K562 (cell line): ENCODE measurements around the gene RNF168. TPM values are rescaled to one million over a fixed set of nuclear protein-coding genes. Genes with fewer than 3 reads are reported as not detected.

ENCODE experiments used
- FOXK1 ChIP-seq: sonication (generic); formaldehyde crosslinking; IDR thresholded peaks from 2 replicates; pipeline ENCODE4 v1.8.0; 2022; ENCODE audit warnings: missing genetic modification reagents, mild to moderate bottlenecking, borderline replicate concordance
- GTF2B ChIP-seq: IDR thresholded peaks from 2 replicates; pipeline ENCODE4 v1.6.1; 2011; ENCODE audit not compliant: insufficient read length; ENCODE audit errors: extremely low read depth
- IFI16 ChIP-seq: fragments of 250-450 bp; sonication (Bioruptor Pico); IDR thresholded peaks from 2 replicates; pipeline ENCODE4 v2.1.2; 2022; ENCODE audit warnings: mild to moderate bottlenecking, inconsistent platforms
- ILK ChIP-seq: fragments of 450-650 bp; IDR thresholded peaks from 2 replicates; pipeline ENCODE4 v1.6.1; 2016; ENCODE audit warnings: missing genetic modification characterization, low read depth, mild to moderate bottlenecking, missing compliant biosample characterization, moderate library complexity, borderline replicate concordance
- MECOM ChIP-seq: fragments of 250-450 bp; sonication (Bioruptor Pico); IDR thresholded peaks from 2 replicates; pipeline ENCODE4 v1.8.0; 2022; ENCODE audit warnings: inconsistent platforms
- PHTF2 ChIP-seq: fragments of 250-450 bp; sonication (Bioruptor Pico); IDR thresholded peaks from 2 replicates; pipeline ENCODE4 v1.5.0; 2021; ENCODE audit warnings: mild to moderate bottlenecking
- RNF219 ChIP-seq: fragments of 250-450 bp; sonication (Bioruptor Pico); IDR thresholded peaks from 2 replicates; pipeline ENCODE4 v1.5.0; 2022; ENCODE audit warnings: mild to moderate bottlenecking
- SAFB2 ChIP-seq: fragments of 200-400 bp; formaldehyde crosslinking; IDR thresholded peaks from 2 replicates; pipeline ENCODE4 v1.6.1; 2018; ENCODE audit warnings: borderline replicate concordance, low read length, low read depth, moderate library complexity; ENCODE audit not compliant: severe bottlenecking
- SREBF2 ChIP-seq: sonication (generic); formaldehyde crosslinking; IDR thresholded peaks from 2 replicates; pipeline ENCODE4 v1.4.0; 2020; ENCODE audit warnings: mild to moderate bottlenecking, missing genetic modification reagents
- ZNF212 ChIP-seq: fragments of 450-650 bp; formaldehyde crosslinking; IDR thresholded peaks from 2 replicates; pipeline ENCODE4 v1.4.0; 2020; ENCODE audit warnings: mild to moderate bottlenecking
- ZNF511 ChIP-seq: sonication (generic); formaldehyde crosslinking; IDR thresholded peaks from 2 replicates; pipeline ENCODE4 v1.8.0; 2022; ENCODE audit warnings: mild to moderate bottlenecking, missing genetic modification reagents
- ZNF785 ChIP-seq: fragments of 250-450 bp; sonication (Bioruptor Pico); IDR thresholded peaks from 2 replicates; pipeline ENCODE4 v1.4.0; 2020; ENCODE audit warnings: mild to moderate bottlenecking
- polyA plus RNA-seq, 8 experiments: library from polyadenylated mRNA; depleted of rRNA in 4 of 8; stranded (reverse) in 5 of 8; unstranded in 3 of 8; fragments of >200 nt; fragmentation: Nextera tagmentation in 2 of 8; fragmentation: Illumina TruSeq in 1 of 8; extraction: Ambion mirVana in 2 of 8; extraction: Trizol in 1 of 8; gene quantifications; 2 replicates each; pipeline versions ENCODE4 v1.2.1 to v1.2.3, GENCODE V29; 2011 to 2014; ENCODE audit warnings: inconsistent platforms in 1 of 8, missing spikeins in 1 of 8
- total RNA-seq, 7 experiments: library from RNA; depleted of rRNA in 6 of 7; stranded (reverse); fragments of >200 nt in 6 of 7; fragmentation: Illumina TruSeq in 2 of 7; extraction: Trizol in 2 of 7; gene quantifications; 2 replicates each; pipeline versions ENCODE4 v1.2.1 to v1.2.3, GENCODE V29; 2011 to 2021; ENCODE audit warnings: low replicate concordance in 1 of 7
- TF ChIP-seq, protein P1 (sequence below): fragments of 250-450 bp; sonication (Bioruptor Pico); IDR thresholded peaks from 2 replicates; pipeline ENCODE4 v1.5.1; 2021; ENCODE audit warnings: mild to moderate bottlenecking
- TF ChIP-seq, protein P2 (sequence below): sonication (generic); formaldehyde crosslinking; IDR thresholded peaks from 2 replicates; pipeline ENCODE4 v1.8.1; 2023; ENCODE audit warnings: missing genetic modification reagents, mild to moderate bottlenecking, borderline replicate concordance
- TF ChIP-seq, protein P3 (sequence below): fragments of 250-450 bp; sonication (Bioruptor Pico); IDR thresholded peaks from 2 replicates; pipeline ENCODE4 v1.4.0; 2020; ENCODE audit warnings: borderline replicate concordance

The RNF168 gene
- total and polyA plus RNA-seq, 9 of the 15 experiments (the other 6 are each of a cell fraction or from before 2014, with no cell fraction given): 6.0 to 32.1 (median 16.6) TPM

DNA sequence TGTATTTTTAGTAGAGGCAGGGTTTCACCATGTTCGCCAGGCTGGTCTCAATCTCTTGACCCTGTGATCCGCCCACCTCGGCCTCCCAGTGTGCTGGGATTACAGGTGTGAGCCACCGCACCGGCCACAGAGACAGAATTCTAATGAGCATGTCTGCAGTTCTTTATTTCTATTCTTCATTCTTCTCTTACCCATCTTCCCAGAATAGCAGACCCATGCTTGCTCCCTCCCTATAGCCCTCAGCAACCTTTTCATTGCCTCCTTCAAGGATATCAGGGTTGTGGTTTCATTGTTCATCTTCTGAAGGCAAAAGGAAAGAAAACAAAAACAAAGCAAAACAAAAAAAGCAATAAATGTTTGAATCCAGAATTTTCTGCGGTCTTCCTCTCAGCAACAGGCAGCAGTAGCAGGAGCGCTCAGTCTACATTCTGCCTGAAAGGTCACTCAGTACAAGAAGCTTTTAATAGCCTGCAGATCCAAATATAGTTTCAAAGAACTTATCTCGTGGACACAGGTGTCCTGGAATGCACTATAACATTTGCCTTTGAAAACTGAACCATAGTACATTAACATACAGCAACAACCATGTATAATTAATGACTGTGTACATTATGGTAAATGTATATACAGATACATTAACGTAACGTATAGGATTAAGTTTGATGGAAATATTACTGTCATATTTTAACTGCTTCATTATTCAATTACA lies 11.5 kb upstream of the RNF168 start, which contains the start of gene SMCO1 (continued):
- TF ChIP-seq RNF219 (CRISPR knock-in tag) (no peak), ZNF511 (CRISPR knock-in tag) (no peak), MECOM (CRISPR knock-in tag) (no peak), IFI16 (CRISPR knock-in tag) (no peak), SAFB2 (no peak), FOXK1 (CRISPR knock-in tag) (no peak), PHTF2 (CRISPR knock-in tag) (no peak), ZNF785 (no peak), GTF2B (no peak), ZNF212 (CRISPR knock-in tag) (no peak), SREBF2 (no peak), ILK (no peak)
- TF ChIP-seq, protein P1, sequence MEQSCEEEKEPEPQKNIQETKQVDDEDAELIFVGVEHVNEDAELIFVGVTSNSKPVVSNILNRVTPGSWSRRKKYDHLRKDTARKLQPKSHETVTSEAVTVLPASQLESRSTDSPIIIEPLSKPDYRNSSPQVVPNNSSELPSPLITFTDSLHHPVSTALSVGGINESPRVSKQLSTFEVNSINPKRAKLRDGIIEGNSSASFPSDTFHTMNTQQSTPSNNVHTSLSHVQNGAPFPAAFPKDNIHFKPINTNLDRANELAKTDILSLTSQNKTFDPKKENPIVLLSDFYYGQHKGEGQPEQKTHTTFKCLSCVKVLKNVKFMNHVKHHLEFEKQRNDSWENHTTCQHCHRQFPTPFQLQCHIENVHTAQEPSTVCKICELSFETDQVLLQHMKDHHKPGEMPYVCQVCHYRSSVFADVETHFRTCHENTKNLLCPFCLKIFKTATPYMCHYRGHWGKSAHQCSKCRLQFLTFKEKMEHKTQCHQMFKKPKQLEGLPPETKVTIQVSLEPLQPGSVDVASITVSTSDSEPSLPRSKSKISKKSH: no peak
- TF ChIP-seq, protein P2, sequence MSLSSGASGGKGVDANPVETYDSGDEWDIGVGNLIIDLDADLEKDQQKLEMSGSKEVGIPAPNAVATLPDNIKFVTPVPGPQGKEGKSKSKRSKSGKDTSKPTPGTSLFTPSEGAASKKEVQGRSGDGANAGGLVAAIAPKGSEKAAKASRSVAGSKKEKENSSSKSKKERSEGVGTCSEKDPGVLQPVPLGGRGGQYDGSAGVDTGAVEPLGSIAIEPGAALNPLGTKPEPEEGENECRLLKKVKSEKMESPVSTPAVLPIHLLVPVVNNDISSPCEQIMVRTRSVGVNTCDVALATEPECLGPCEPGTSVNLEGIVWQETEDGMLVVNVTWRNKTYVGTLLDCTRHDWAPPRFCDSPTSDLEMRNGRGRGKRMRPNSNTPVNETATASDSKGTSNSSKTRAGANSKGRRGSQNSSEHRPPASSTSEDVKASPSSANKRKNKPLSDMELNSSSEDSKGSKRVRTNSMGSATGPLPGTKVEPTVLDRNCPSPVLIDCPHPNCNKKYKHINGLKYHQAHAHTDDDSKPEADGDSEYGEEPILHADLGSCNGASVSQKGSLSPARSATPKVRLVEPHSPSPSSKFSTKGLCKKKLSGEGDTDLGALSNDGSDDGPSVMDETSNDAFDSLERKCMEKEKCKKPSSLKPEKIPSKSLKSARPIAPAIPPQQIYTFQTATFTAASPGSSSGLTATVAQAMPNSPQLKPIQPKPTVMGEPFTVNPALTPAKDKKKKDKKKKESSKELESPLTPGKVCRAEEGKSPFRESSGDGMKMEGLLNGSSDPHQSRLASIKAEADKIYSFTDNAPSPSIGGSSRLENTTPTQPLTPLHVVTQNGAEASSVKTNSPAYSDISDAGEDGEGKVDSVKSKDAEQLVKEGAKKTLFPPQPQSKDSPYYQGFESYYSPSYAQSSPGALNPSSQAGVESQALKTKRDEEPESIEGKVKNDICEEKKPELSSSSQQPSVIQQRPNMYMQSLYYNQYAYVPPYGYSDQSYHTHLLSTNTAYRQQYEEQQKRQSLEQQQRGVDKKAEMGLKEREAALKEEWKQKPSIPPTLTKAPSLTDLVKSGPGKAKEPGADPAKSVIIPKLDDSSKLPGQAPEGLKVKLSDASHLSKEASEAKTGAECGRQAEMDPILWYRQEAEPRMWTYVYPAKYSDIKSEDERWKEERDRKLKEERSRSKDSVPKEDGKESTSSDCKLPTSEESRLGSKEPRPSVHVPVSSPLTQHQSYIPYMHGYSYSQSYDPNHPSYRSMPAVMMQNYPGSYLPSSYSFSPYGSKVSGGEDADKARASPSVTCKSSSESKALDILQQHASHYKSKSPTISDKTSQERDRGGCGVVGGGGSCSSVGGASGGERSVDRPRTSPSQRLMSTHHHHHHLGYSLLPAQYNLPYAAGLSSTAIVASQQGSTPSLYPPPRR (CRISPR knock-in tag): no peak
- TF ChIP-seq, protein P3, sequence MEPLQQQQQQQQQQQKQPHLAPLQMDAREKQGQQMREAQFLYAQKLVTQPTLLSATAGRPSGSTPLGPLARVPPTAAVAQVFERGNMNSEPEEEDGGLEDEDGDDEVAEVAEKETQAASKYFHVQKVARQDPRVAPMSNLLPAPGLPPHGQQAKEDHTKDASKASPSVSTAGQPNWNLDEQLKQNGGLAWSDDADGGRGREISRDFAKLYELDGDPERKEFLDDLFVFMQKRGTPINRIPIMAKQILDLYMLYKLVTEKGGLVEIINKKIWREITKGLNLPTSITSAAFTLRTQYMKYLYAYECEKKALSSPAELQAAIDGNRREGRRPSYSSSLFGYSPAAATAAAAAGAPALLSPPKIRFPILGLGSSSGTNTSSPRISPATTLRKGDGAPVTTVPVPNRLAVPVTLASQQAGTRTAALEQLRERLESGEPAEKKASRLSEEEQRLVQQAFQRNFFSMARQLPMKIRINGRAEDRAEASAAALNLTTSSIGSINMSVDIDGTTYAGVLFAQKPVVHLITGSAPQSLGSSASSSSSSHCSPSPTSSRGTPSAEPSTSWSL: no peak
